Measurements from ENCODE around the gene CPTP. TPM values are rescaled to one million over a fixed set of nuclear protein-coding genes. Genes with fewer than 3 reads are reported as not detected.

Gene CPTP
- total and polyA plus RNA-seq, 10 of the 15 experiments (the other 5 are each of a cell fraction or from before 2014, with no cell fraction given), result 0.06 to 24.3 (median 10.0) TPM

DNA sequence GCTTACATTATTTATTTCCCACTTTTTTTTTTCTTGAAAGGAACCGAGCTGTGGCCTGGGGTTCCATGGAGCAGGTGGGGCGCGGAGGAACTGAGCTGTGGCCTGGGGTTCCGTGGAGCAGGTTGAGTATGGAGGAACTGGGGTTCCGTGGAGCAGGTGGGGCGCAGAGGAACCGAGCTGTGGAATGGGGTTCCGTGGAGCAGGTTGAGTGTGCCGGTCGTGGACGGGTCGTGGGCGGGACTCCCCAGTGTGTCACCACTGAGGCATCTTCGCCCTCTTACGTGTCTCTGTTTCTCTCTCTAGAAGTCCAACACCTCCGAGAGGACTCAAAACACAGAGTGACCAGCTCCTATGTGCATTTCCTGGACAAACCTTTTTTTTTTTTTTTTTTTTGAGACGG lies 45.6 kb upstream of the CPTP start:
- TF ChIP-seq, protein P1, sequence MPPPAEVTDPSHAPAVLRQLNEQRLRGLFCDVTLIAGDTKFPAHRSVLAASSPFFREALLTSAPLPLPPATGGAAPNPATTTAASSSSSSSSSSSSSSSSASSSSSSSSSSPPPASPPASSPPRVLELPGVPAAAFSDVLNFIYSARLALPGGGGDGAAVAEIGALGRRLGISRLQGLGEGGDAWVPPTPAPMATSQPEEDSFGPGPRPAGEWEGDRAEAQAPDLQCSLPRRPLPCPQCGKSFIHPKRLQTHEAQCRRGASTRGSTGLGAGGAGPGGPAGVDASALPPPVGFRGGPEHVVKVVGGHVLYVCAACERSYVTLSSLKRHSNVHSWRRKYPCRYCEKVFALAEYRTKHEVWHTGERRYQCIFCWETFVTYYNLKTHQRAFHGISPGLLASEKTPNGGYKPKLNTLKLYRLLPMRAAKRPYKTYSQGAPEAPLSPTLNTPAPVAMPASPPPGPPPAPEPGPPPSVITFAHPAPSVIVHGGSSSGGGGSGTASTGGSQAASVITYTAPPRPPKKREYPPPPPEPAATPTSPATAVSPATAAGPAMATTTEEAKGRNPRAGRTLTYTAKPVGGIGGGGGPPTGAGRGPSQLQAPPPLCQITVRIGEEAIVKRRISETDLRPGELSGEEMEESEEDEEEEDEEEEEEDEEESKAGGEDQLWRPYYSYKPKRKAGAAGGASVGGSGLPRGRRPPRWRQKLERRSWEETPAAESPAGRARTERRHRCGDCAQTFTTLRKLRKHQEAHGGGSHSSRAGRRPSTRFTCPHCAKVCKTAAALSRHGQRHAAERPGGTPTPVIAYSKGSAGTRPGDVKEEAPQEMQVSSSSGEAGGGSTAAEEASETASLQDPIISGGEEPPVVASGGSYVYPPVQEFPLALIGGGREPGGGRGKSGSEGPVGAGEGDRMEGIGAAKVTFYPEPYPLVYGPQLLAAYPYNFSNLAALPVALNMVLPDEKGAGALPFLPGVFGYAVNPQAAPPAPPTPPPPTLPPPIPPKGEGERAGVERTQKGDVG (CRISPR knock-in tag; IDR thresholded peaks at IDR 0.05), result no peak
- TF ChIP-seq, protein P2, sequence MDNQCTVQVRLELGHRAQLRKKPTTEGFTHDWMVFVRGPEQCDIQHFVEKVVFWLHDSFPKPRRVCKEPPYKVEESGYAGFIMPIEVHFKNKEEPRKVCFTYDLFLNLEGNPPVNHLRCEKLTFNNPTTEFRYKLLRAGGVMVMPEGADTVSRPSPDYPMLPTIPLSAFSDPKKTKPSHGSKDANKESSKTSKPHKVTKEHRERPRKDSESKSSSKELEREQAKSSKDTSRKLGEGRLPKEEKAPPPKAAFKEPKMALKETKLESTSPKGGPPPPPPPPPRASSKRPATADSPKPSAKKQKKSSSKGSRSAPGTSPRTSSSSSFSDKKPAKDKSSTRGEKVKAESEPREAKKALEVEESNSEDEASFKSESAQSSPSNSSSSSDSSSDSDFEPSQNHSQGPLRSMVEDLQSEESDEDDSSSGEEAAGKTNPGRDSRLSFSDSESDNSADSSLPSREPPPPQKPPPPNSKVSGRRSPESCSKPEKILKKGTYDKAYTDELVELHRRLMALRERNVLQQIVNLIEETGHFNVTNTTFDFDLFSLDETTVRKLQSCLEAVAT (IDR thresholded peaks at IDR 0.05), result no peak
- no peak for TF ChIP-seq CREM (IDR thresholded peaks at IDR 0.05; ENCODE audit: low read depth)
- TF ChIP-seq NFYA (IDR thresholded peaks at IDR 0.05; ENCODE audit: borderline replicate concordance, low read depth, low read length), result no peak
- no peak for TF ChIP-seq YBX1 (IDR thresholded peaks at IDR 0.05)
- no peak for TF ChIP-seq STAT3 (IDR thresholded peaks at IDR 0.05; ENCODE audit: low read depth, low read length)
- no peak for TF ChIP-seq ELK1 (IDR thresholded peaks at IDR 0.05; ENCODE audit: low read depth, low read length)
- TF ChIP-seq NR2C1 (IDR thresholded peaks at IDR 0.05), result no peak
- no peak for TF ChIP-seq IRF3 (IDR thresholded peaks at IDR 0.05)
- Histone ChIP-seq H3K36me3 (ENCODE audit: control insufficient read depth in 2 of 2, insufficient read depth in 2 of 2, low read length in 1 of 2) (no peaks in the 10 kb centered on the region), H3K27me3 (replicated peaks in 1 of 2; ENCODE audit: control insufficient read depth in 2 of 2, insufficient read depth in 2 of 2, low read length in 1 of 2) (no peaks in the 10 kb centered on the region), H3K4me3 (no peak overlapping the region), H3K9me3 (replicated peaks; ENCODE audit: control insufficient read depth, insufficient read depth, low read length) (no peaks in the 10 kb centered on the region), H4K20me1 (ENCODE audit: control insufficient read depth, insufficient read depth) (no peaks in the 10 kb centered on the region), H2AFZ (ENCODE audit: control insufficient read depth, low read depth, low read length) (no peak overlapping the region), H3K27ac (ENCODE audit: control insufficient read depth, insufficient read depth) (no peak overlapping the region), H3K4me1 (ENCODE audit: control insufficient read depth, insufficient read depth, low read length) (peaks cover 3% of the 10 kb centered on the region), H3K9ac (ENCODE audit: control insufficient read depth, insufficient read depth, low read length) (no peak overlapping the region), H3K79me2 (ENCODE audit: control insufficient read depth, insufficient read depth, low read length) (no peaks in the 10 kb centered on the region), H3K4me2 (ENCODE audit: control insufficient read depth, insufficient read depth) (no peak overlapping the region)
- ATAC-seq (no peak), FAIRE-seq (no peak), DNase-seq (ENCODE audit: low read depth, low spot score) (no peak)
- intact Hi-C loops (cut with micrococcal nuclease; ENCODE audit: unreplicated experiment), result no loop called here
- ChIA-PET POLR2A (interaction anchor here (0.7 kb wide), 1 partner anchor 93 kb away, joined by 3 read pairs; no protein-coding TSS in a partner anchor), CTCF (no interaction called here), SMC1A (ENCODE audit: uncharacterized antibody, unreplicated experiment) (no interaction called here), RAD21 (ENCODE audit: unreplicated experiment) (no interaction called here)
- WGBS (ENCODE audit: insufficient coverage, insufficient replicate concordance, low lambda C conversion rate, missing lambda C conversion rate), result 67% methylated on average over 16 of the region's 17 CpGs
- in situ Hi-C loops (cut with MboI), result no loop called here
- BruUV-seq (replicated peaks), result no TSS peak

Data from GM12878 (cell line).